HG03469 (cell line): ENCODE results near the gene FBXO31.
A peak's percentile ranks its signal among the peaks of the same experiment; 100 is the strongest.
"Not testable (repeated sequence)": the region's sequence is repeated elsewhere in the genome, so short reads cannot be mapped to it uniquely, and the experiment has no call there.

Experiments used
- ATAC-seq: cut with Tn5 transposase; IDR thresholded peaks from one replicate; pipeline ENCODE4 v1.9.1; 2021; ENCODE audit warnings: mild to moderate bottlenecking, moderate library complexity, moderate number of reproducible peaks; ENCODE audit not compliant: unreplicated experiment

The FBXO31 gene

GRCh38 chr16:87411375-87412271 lies 28.0 kb upstream of the FBXO31 start:
- no peak for ATAC-seq

GRCh38 chr16:87410968-87411367 lies 27.4 kb upstream of the FBXO31 start:
- no peak for ATAC-seq

GRCh38 chr16:87410530-87410929 lies 27.0 kb upstream of the FBXO31 start:
- ATAC-seq: no peak

GRCh38 chr16:87409781-87410180 lies 26.2 kb upstream of the FBXO31 start:
- no peak for ATAC-seq

- no peak for ATAC-seq
Observed at GRCh38 chr16:87409153-87409552, 25.6 kb upstream of the FBXO31 start.

GRCh38 chr16:87407511-87408112 lies 24.0 kb upstream of the FBXO31 start:
- no peak for ATAC-seq

GRCh38 chr16:87406495-87407088 lies 23.0 kb upstream of the FBXO31 start:
- ATAC-seq: no peak

- no peak for ATAC-seq
Observed at GRCh38 chr16:87404764-87405625, 21.4 kb upstream of the FBXO31 start.

GRCh38 chr16:87395181-87395842 lies 11.7 kb upstream of the FBXO31 start:
- no peak for ATAC-seq

GRCh38 chr16:87393680-87394055 lies 10.1 kb upstream of the FBXO31 start:
- no peak for ATAC-seq

- no peak for ATAC-seq
Observed at GRCh38 chr16:87392821-87393679, 9.5 kb upstream of the FBXO31 start.

GRCh38 chr16:87391950-87392820 lies 8.6 kb upstream of the FBXO31 start, which contains the start of gene MAP1LC3B:
Gene MAP1LC3B (plus strand): TSS chr16:87392336. CDS start chr16:87392428, 92 bp downstream.
- ATAC-seq: peak; percentile 32

GRCh38 chr16:87391324-87391949 lies 7.9 kb upstream of the FBXO31 start:
- peak; percentile 1 for ATAC-seq

- ATAC-seq: no peak
Observed at GRCh38 chr16:87390641-87391323, 7.2 kb upstream of the FBXO31 start.

GRCh38 chr16:87389914-87390313 lies 6.3 kb upstream of the FBXO31 start:
- not testable (repeated sequence) for ATAC-seq

GRCh38 chr16:87389245-87389644 lies 5.7 kb upstream of the FBXO31 start:
- ATAC-seq: no peak

GRCh38 chr16:87388818-87389134 lies 5.2 kb upstream of the FBXO31 start:
- no peak for ATAC-seq
